Fibroblast of pulmonary artery (primary cell): ENCODE data around the gene KMT2C.

Experiments used
- DNase-seq: peaks from one replicate; pipeline ENCODE4 v3.0.0-alpha.2; 2010; ENCODE audit warnings: low read depth
- H3K4me3 ChIP-seq: replicated peaks from 2 replicates; pipeline ENCODE4 v1.5.1; 2011; ENCODE audit warnings: low read depth, mild to moderate bottlenecking, control low read depth, low read length, moderate library complexity
- CTCF ChIP-seq: IDR thresholded peaks from 2 replicates; pipeline ENCODE4 v1.5.1; 2011; ENCODE audit warnings: mild to moderate bottlenecking, control low read depth, low read length, inconsistent platforms; ENCODE audit errors: missing control alignments

The KMT2C gene

GRCh38 chr7:152086513-152086912, 349.3 kb downstream of the KMT2C start:
- no peak for DNase-seq
- H3K4me3 ChIP-seq, result no peak overlapping the region
- TF ChIP-seq CTCF, result no peak

GRCh38 chr7:152085131-152085530, 350.7 kb downstream of the KMT2C start:
- no peak overlapping the region for H3K4me3 ChIP-seq
- TF ChIP-seq CTCF, result no peak
- DNase-seq, result no peak
